ENCODE data around the gene SFMBT1. TPM values are rescaled to one million over a fixed set of nuclear protein-coding genes. Genes with fewer than 3 reads are reported as not detected.

Gene SFMBT1
- total RNA-seq, 4 donors from 2014 or later: 21.3 to 31.6 (median 21.5) TPM

GRCh38 chr3:52866427-52866826, 179.4 kb downstream of the SFMBT1 start:
- Histone ChIP-seq H3K9me3 (no peaks in the 10 kb centered on the region), H3K4me3 (no peak overlapping the region), H3K27me3 (no peaks in the 10 kb centered on the region), H3K4me1 (no peaks in the 10 kb centered on the region), H3K27ac (no peak overlapping the region), H3K36me3 (no peaks in the 10 kb centered on the region)
- no peak for ATAC-seq
- 92 to 95% methylated on average over 6 of the region's 12 CpGs for WGBS, 2 donors (ENCODE audit: low coverage in 1 of 2)
- TF ChIP-seq POLR2AphosphoS5 (IDR thresholded peaks at IDR 0.05): no peak

- no peaks in the 10 kb centered on the region for H3K9me3 ChIP-seq
- no peaks in the 10 kb centered on the region for H3K4me1 ChIP-seq
- H3K36me3 ChIP-seq: peaks cover 0 to 3% of the 10 kb centered on the region in 2 donors
- H3K27ac ChIP-seq: no peak overlapping the region
- 96 to 100% methylated on average over 5 to 10 of the region's 13 CpGs for WGBS, 2 donors (ENCODE audit: low coverage in 1 of 2)
- no peak for TF ChIP-seq POLR2AphosphoS5 (IDR thresholded peaks at IDR 0.05)
- no peak for TF ChIP-seq CTCF (IDR thresholded peaks at IDR 0.05)
- no peak for TF ChIP-seq EP300 (IDR thresholded peaks at IDR 0.05)
- no peak for TF ChIP-seq POLR2A (IDR thresholded peaks at IDR 0.05)
- no peaks in the 10 kb centered on the region for H3K27me3 ChIP-seq
- no peak overlapping the region for H3K4me3 ChIP-seq
- ATAC-seq: no peak
Measured at GRCh38 chr3:52865994-52866393, 179.9 kb downstream of the SFMBT1 start.

GRCh38 chr3:52860424-52860768, 185.5 kb downstream of the SFMBT1 start:
- 61% methylated on average over 4 of the region's 8 CpGs; no CpG with 5 or more reads in 1 of the 2 donors for WGBS, 2 donors (ENCODE audit: low coverage in 1 of 2)
- Histone ChIP-seq H3K4me3 (no peak overlapping the region), H3K9me3 (no peaks in the 10 kb centered on the region), H3K27me3 (no peaks in the 10 kb centered on the region), H3K36me3 (peaks cover 0 to 10% of the 10 kb centered on the region in 2 donors), H3K4me1 (peaks cover 0 to 10% (median 0%) of the 10 kb centered on the region in 3 donors), H3K27ac (no peak overlapping the region)
- no peak for ATAC-seq
- TF ChIP-seq POLR2A (IDR thresholded peaks at IDR 0.05) (no peak), POLR2AphosphoS5 (IDR thresholded peaks at IDR 0.05) (no peak), CTCF (IDR thresholded peaks at IDR 0.05) (no peak), EP300 (IDR thresholded peaks at IDR 0.05) (no peak)

GRCh38 chr3:52859686-52860423, 186.0 kb downstream of the SFMBT1 start:
- ATAC-seq: no peak
- TF ChIP-seq POLR2AphosphoS5 (IDR thresholded peaks at IDR 0.05): no peak
- no peak for TF ChIP-seq EP300 (IDR thresholded peaks at IDR 0.05)
- no peak for TF ChIP-seq CTCF (IDR thresholded peaks at IDR 0.05)
- TF ChIP-seq POLR2A (IDR thresholded peaks at IDR 0.05): no peak
- H3K4me3 ChIP-seq: no peak overlapping the region
- H3K9me3 ChIP-seq: no peaks in the 10 kb centered on the region
- WGBS, 2 donors (ENCODE audit: low coverage in 1 of 2): 79 to 80% methylated on average over 8 of the region's 8 CpGs
- no peak overlapping the region for H3K27ac ChIP-seq
- H3K4me1 ChIP-seq: peaks cover 0 to 10% (median 0%) of the 10 kb centered on the region in 3 donors
- H3K36me3 ChIP-seq: peaks cover 0 to 15% of the 10 kb centered on the region in 2 donors
- no peaks in the 10 kb centered on the region for H3K27me3 ChIP-seq

- Histone ChIP-seq H3K4me1 (peaks cover 0 to 10% (median 0%) of the 10 kb centered on the region in 3 donors), H3K4me3 (no peak overlapping the region), H3K36me3 (peaks cover 0 to 32% of the 10 kb centered on the region in 2 donors), H3K27ac (no peak overlapping the region), H3K27me3 (no peaks in the 10 kb centered on the region), H3K9me3 (no peaks in the 10 kb centered on the region)
- no peak for ATAC-seq
- TF ChIP-seq CTCF (IDR thresholded peaks at IDR 0.05): no peak
- no peak for TF ChIP-seq POLR2AphosphoS5 (IDR thresholded peaks at IDR 0.05)
- TF ChIP-seq EP300 (IDR thresholded peaks at IDR 0.05): no peak
- TF ChIP-seq POLR2A (IDR thresholded peaks at IDR 0.05): no peak
- WGBS, 2 donors (ENCODE audit: low coverage in 1 of 2): 67 to 87% methylated on average over 3 to 5 of the region's 5 CpGs
Measured at GRCh38 chr3:52857864-52858263, 188.0 kb downstream of the SFMBT1 start.
